AG09309 (cell line): ENCODE measurements around the gene ZNF592.

Experiments
- DNase-seq: peaks from one replicate; pipeline ENCODE4 v3.0.0-alpha.2; 2010; ENCODE audit warnings: low read depth
- H3K4me3 ChIP-seq: 2 replicates; pipeline ENCODE4 v1.5.1; 2011; ENCODE audit warnings: mild to moderate bottlenecking, low read depth, low read length, moderate library complexity; ENCODE audit not compliant: control insufficient read depth
- TF ChIP-seq, protein P1 (sequence below): IDR thresholded peaks from 2 replicates; pipeline ENCODE4 v1.5.1; 2011; ENCODE audit warnings: mild to moderate bottlenecking, low read depth, low read length, inconsistent platforms; ENCODE audit not compliant: insufficient read depth, control insufficient read depth; ENCODE audit errors: missing control alignments

Gene ZNF592

DNA sequence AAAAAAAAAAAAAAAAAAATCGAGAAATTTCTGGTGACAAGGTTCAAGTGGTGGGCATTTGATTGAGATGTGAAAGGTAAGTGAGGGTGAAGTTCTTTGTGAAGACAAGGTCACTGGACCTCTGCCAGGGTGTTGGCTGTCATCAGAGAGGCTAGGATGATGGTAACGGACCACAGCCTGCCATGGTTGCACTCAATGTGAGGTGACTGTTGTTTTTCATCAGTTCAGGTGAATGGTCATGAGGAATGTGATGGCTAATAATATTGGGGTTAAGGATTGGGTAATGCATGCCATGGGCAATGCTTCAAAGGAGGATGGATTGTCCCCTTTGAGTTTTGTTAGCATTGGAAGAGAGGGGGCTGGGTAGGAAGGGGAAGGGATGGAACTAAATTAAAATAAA, 64.5 kb downstream of the ZNF592 start:
- TF ChIP-seq, protein P1, sequence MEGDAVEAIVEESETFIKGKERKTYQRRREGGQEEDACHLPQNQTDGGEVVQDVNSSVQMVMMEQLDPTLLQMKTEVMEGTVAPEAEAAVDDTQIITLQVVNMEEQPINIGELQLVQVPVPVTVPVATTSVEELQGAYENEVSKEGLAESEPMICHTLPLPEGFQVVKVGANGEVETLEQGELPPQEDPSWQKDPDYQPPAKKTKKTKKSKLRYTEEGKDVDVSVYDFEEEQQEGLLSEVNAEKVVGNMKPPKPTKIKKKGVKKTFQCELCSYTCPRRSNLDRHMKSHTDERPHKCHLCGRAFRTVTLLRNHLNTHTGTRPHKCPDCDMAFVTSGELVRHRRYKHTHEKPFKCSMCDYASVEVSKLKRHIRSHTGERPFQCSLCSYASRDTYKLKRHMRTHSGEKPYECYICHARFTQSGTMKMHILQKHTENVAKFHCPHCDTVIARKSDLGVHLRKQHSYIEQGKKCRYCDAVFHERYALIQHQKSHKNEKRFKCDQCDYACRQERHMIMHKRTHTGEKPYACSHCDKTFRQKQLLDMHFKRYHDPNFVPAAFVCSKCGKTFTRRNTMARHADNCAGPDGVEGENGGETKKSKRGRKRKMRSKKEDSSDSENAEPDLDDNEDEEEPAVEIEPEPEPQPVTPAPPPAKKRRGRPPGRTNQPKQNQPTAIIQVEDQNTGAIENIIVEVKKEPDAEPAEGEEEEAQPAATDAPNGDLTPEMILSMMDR: no peak
- no peak for DNase-seq
- no peak overlapping the region for H3K4me3 ChIP-seq

DNA sequence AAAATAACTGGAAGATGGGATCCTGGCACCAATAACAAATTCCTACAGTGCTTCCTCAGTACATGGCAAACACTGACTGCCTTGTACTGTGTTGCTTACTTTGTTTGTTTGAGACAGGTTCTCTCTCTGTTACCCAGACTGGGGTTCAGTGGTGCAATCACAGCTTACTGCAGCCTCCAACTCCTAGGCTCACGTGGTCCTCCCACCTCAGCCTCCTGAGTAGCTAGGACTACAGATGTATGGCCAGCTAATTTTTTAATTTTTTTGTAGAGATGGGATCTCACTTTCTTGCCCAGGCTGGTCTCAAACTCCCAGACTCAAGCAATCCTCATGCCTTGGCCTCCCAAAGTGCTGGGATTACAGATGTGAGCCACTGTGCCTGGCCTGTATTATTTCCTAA, 65.0 kb downstream of the ZNF592 start:
- TF ChIP-seq, protein P1: no peak
- DNase-seq: no peak
- H3K4me3 ChIP-seq: no peak overlapping the region

DNA sequence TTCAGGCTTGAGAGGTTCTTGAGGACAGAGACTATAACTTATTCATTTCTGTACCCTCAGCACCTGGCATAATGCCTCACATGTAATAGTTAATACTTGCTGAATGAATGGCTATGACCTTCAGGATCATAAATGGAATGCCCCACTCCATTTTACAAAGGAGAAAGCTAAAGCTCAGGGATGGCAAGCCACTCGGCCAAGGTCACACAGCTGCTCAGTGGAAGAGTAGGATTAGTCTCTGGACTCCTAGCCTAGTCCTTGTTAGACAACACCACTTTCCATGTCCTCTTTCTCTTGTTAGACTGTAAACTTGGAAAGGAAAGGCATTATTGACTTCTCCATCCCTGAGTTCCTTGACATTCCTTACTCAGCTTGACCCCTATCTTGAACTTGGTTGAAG, 65.5 kb downstream of the ZNF592 start:
- no peak for DNase-seq

DNA sequence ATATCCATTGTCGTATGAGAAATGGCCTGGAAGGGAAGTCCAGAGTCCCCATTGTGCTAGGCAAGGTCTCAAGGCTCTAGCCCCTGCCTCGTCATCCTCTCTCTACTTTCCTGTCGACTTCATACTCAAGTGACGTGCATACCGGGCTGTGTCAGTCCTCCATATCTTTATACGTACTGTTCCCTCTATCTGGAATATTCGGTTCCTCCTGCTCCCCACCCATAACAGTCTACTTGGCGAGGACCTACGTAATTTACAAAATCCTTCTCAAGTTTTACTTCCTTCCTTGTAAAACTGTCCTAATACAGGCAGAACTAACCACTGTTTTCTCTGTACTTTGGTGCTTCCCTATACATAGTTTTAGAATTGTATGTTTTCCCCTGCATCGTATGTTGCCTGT, 66.5 kb downstream of the ZNF592 start:
- no peak overlapping the region for H3K4me3 ChIP-seq
- TF ChIP-seq, protein P1: no peak
- DNase-seq: no peak

More for the DNA sequence above, 65.5 kb downstream of the ZNF592 start:
- TF ChIP-seq, protein P1: no peak
- no peak overlapping the region for H3K4me3 ChIP-seq

DNA sequence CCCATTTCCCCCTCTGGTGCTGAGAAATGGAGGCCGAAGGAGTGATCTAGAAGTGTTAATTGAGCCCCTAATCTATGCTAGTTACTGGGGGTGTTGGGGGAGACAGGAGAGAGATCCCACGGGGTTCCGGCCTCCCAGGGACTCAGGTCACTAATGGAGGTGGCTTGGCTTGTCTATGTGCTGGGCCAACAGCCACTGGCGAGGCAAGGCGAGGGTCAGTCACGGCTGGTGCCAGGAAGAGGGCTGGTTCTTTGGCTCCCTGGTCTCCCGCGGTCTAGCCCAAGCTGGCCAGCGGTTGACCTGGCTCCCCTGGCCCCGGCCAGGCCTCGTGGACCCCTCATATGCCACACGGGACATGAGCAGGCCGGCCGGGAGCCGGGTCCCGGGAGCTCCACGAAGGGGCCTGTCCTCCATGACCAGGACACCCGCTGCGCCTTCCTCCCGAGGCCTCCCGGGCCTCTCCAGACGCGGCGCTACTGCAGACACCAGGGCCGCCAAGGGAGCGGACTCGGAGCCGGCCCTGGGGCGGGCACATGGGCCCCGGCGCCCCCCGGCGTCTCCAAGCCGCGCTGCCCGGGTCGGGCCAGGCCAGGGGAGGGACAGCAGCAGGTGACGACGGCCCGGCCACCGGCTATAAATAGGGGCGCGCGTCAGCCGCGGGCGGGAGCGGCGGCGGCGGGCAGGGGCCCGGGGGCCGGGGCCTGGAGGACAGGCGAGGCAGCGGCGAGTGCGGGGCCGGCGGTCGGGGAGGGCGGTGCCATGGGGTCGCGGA, 68.5 kb downstream of the ZNF592 start, which contains the start of gene ALPK3:
Gene ALPK3 (plus strand): TSS at position 663 of the 772 bp plus-strand sequence. CDS start 97 bp downstream, at position 760.
- TF ChIP-seq, protein P1: no peak
- DNase-seq: no peak
- H3K4me3 ChIP-seq: no peak within 1 kb of the TSS

DNA sequence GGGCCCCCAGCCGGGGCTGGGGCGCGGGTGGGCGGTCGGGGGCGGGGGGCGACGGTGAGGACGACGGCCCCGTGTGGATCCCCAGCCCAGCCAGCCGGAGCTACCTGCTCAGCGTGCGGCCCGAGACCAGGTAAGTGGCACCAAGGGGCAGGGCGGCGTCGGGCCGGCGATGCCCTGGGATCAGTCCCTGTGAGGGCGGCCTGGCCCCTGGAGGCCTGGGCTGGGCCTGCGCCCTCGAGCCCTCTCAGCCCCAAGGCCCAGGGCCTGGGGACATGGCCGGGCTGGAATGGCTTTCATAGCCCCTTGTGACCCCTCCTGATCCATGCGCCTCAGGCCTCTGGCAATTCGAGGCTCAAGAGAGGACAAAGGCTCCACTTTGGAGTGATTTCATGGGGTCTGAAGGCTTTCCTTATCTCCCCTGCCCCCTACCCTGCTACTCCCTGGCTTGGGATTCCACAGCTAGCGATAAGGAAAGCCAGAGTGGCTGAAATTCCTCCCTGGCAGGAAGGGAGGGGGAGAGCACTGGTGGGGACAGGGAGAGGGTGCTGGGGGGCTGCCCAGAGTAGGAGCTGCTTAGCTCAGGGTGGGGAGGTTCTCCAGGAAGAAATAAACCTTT, 69.2 kb downstream of the ZNF592 start:
- DNase-seq: no peak
- no peak overlapping the region for H3K4me3 ChIP-seq
- TF ChIP-seq, protein P1: no peak
